ENCODE data around the gene REV1. TPM values are rescaled to one million over a fixed set of nuclear protein-coding genes. Genes with fewer than 3 reads are reported as not detected.

REV1 gene
- total RNA-seq, 4 donors from 2014 or later, result 54.7 to 84.4 (median 68.8) TPM

DNA sequence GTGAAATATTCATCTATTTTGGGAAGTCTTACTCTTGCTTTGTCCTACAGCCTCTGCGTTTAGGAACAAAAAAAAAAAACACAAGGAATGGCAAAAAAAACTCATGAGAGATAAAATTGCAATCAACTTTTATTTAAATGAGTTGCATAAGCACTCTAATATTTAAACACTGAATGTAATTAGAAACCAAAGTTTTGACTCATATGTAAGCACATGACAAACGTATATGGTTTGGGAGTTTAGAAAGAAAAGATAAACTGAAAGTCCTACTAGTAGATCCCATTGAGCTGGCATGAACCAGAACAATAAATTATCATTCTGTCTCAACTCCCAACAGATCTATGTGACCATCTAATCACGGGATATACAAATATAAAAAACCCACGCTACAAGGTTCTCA, 44.8 kb downstream of the REV1 start:
- no peaks in the 10 kb centered on the region for H3K36me3 ChIP-seq
- H3K9me3 ChIP-seq, result no peaks in the 10 kb centered on the region
- H3K4me1 ChIP-seq, result no peaks in the 10 kb centered on the region
- TF ChIP-seq POLR2A (IDR thresholded peaks at IDR 0.05), result no peak
- TF ChIP-seq, protein P1, sequence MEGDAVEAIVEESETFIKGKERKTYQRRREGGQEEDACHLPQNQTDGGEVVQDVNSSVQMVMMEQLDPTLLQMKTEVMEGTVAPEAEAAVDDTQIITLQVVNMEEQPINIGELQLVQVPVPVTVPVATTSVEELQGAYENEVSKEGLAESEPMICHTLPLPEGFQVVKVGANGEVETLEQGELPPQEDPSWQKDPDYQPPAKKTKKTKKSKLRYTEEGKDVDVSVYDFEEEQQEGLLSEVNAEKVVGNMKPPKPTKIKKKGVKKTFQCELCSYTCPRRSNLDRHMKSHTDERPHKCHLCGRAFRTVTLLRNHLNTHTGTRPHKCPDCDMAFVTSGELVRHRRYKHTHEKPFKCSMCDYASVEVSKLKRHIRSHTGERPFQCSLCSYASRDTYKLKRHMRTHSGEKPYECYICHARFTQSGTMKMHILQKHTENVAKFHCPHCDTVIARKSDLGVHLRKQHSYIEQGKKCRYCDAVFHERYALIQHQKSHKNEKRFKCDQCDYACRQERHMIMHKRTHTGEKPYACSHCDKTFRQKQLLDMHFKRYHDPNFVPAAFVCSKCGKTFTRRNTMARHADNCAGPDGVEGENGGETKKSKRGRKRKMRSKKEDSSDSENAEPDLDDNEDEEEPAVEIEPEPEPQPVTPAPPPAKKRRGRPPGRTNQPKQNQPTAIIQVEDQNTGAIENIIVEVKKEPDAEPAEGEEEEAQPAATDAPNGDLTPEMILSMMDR (IDR thresholded peaks at IDR 0.05), result no peak
- H3K27me3 ChIP-seq, result no peaks in the 10 kb centered on the region
- no peak for DNase-seq
- WGBS, 2 donors, result 69 to 70% methylated on average over 4 of the region's 4 CpGs
- no peak overlapping the region for H3K4me3 ChIP-seq (replicated peaks in 1 of 3)
- H3K27ac ChIP-seq, result no peak overlapping the region
- intact Hi-C loops (cut with DNase I), result no loop called here

DNA sequence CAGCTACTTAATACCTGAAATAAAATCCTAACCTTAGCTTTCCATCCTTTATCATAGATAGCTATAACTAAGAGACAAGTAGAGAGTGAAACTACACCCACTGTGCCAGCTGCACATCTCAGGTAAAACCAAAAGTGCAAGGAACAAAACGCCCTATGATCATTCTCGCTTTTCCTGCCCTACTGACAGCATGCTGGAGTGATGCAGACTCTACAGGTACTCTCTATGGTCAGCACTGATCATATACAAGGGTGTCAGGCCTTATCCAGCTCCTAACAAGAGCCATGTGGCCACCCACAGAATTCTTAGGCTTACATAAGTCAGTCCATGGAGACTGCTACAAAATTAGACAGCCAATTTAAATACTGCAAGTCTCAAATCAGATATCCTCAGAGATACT, 45.6 kb downstream of the REV1 start:
- DNase-seq, result no peak
- no peaks in the 10 kb centered on the region for H3K27me3 ChIP-seq
- H3K9me3 ChIP-seq, result no peaks in the 10 kb centered on the region
- H3K27ac ChIP-seq, result no peak overlapping the region
- H3K4me3 ChIP-seq (replicated peaks in 1 of 3), result no peak overlapping the region
- no peaks in the 10 kb centered on the region for H3K4me1 ChIP-seq
- TF ChIP-seq, protein P1 (IDR thresholded peaks at IDR 0.05), result no peak
- no peak for TF ChIP-seq POLR2A (IDR thresholded peaks at IDR 0.05)
- intact Hi-C loops (cut with DNase I), result no loop called here
- H3K36me3 ChIP-seq, result no peaks in the 10 kb centered on the region
- WGBS, 2 donors, result 89 to 95% methylated on average over 2 of the region's 2 CpGs

DNA sequence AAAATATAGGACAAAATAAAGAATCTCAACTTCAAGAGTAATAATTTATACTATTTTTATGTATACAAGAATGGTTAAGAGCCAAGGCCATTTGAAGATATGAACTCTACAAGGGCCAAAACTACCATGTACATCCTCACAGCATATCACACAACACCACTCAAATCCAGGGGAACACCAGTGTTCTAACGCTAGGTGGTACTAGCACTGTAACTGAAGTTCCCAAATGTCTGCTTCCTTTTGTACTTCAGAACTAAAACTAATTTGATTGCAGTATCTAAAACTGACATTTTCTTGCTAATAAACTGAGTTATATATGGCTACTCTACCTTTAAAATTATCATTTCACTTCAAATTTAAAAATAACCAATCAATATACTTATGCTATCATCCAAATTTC, 47.0 kb downstream of the REV1 start:
- Histone ChIP-seq H3K4me3 (replicated peaks in 1 of 3) (no peak overlapping the region), H3K36me3 (peaks cover 0 to 8% of the 10 kb centered on the region in 2 donors), H3K9me3 (no peaks in the 10 kb centered on the region), H3K27ac (no peak overlapping the region), H3K27me3 (no peaks in the 10 kb centered on the region), H3K4me1 (no peaks in the 10 kb centered on the region)
- intact Hi-C loops (cut with DNase I), result no loop called here
- TF ChIP-seq POLR2A (IDR thresholded peaks at IDR 0.05), result no peak
- TF ChIP-seq, protein P1 (IDR thresholded peaks at IDR 0.05), result peak in 1 of 6 experiments; percentile 9
- 77 to 80% methylated on average over 1 of the region's 1 CpG for WGBS, 2 donors
- no peak for DNase-seq

DNA sequence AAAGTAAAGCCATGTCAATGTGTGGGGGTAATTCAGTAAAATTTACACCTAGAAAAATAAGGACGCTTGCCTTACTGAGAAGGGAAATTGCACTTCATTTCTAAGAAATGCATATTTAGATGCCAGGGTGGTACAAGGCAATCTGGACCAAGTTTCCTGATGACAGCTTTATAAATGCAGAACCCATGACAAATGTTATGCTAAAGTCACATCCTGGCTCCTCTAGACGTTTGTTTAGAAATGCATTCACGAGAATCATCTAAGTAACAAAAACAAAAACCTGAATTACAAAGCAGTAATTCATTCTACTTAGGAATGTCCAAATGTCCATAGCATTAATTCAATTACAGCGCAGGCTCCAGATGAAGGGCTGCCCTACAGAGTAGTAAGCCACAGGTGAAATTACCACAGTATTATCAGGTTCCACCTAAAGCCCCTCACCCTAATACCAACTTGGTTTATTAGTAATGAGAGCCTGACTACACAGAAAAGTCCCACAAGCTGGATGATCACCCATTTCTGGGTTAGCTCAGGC, 49.8 kb downstream of the REV1 start:
- no peak for DNase-seq
- intact Hi-C loops (cut with DNase I), result no loop called here
- Histone ChIP-seq H3K4me3 (replicated peaks in 1 of 3) (no peak overlapping the region), H3K36me3 (peaks cover 0 to 8% of the 10 kb centered on the region in 2 donors), H3K27me3 (no peaks in the 10 kb centered on the region), H3K4me1 (no peaks in the 10 kb centered on the region), H3K9me3 (no peaks in the 10 kb centered on the region), H3K27ac (no peak overlapping the region)
- TF ChIP-seq POLR2A (IDR thresholded peaks at IDR 0.05), result no peak
- TF ChIP-seq, protein P1 (IDR thresholded peaks at IDR 0.05), result no peak
- 83 to 88% methylated on average over 4 of the region's 4 CpGs for WGBS, 2 donors

DNA sequence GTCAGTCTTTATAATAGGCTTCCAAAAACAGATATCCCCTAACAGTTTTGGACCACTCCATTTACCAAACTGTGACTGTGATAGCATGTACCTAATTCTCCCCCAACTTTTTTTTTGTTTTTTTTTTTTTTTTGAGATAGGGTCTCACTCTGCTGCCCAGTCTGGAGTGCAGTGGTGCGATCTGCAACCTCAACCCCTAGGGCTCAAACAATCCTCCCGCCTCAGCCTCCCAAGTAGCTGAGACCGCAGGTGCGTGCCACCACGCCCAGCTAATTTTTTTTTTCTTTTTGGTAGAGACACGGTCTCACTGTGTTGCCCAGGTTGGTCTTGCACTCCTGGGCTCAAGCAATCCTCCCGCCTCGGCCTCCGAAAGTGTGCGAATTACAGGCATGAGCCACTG, 52.9 kb downstream of the REV1 start:
- no peaks in the 10 kb centered on the region for H3K27me3 ChIP-seq
- H3K4me3 ChIP-seq (replicated peaks in 1 of 3), result no peak overlapping the region
- H3K4me1 ChIP-seq, result peaks cover 10 to 11% of the 10 kb centered on the region in 2 donors
- TF ChIP-seq, protein P1 (IDR thresholded peaks at IDR 0.05), result no peak
- no peak for TF ChIP-seq POLR2A (IDR thresholded peaks at IDR 0.05)
- no peak overlapping the region for H3K27ac ChIP-seq
- H3K9me3 ChIP-seq, result no peaks in the 10 kb centered on the region
- intact Hi-C loops (cut with DNase I), result no loop called here
- WGBS, 2 donors, result 98 to 100% methylated on average over 10 of the region's 10 CpGs
- DNase-seq, result no peak
- H3K36me3 ChIP-seq, result peaks cover 0 to 8% of the 10 kb centered on the region in 2 donors

All from thyroid gland (tissue), 4 donors.